ENCODE measurements around the gene SLC39A7. TPM values are rescaled to one million over a fixed set of nuclear protein-coding genes. Genes with fewer than 3 reads are reported as not detected.

The SLC39A7 gene
- total RNA-seq, 4 donors from 2014 or later, result 45.4 to 61.3 (median 58.1) TPM

- Histone ChIP-seq H3K4me3 (peak within 1 kb of the TSS; percentile 32 to 53 (median 41)), H3K9me3 (no peaks in the 10 kb centered on the region), H3K36me3 (peaks cover 0 to 32% (median 25%) of the 10 kb centered on the region in 3 donors), H3K27me3 (peaks cover 0 to 28% of the 10 kb centered on the region in 2 donors), H3K4me1 (peaks cover 0 to 63% (median 15%) of the 10 kb centered on the region in 4 donors), H3K27ac (peak within 1 kb of the TSS; percentile 61 to 84 (median 72))
- no peak for TF ChIP-seq EP300 (IDR thresholded peaks at IDR 0.05)
- no peak for TF ChIP-seq CTCF (IDR thresholded peaks at IDR 0.05)
- WGBS, 2 donors, result 16 to 25% methylated on average over 22 to 25 of the region's 35 CpGs
- DNase-seq (ENCODE audit: low spot score in 2 of 2), result no peak
Measured at GRCh38 chr6:33192105-33192646, 8.5 kb upstream of the SLC39A7 start, which contains the start of gene COL11A2. COL11A2 (minus strand) TSS chr6:33192467; CDS start chr6:33192240, 227 bp downstream.

GRCh38 chr6:33192671-33193602 lies 7.7 kb upstream of the SLC39A7 start:
- peaks cover 0 to 39% (median 25%) of the 10 kb centered on the region in 3 donors for H3K36me3 ChIP-seq
- H3K9me3 ChIP-seq, result no peaks in the 10 kb centered on the region
- H3K27me3 ChIP-seq, result peaks cover 0 to 28% of the 10 kb centered on the region in 2 donors
- H3K4me3 ChIP-seq, result peak overlapping the region; percentile 32 to 53 (median 41)
- H3K27ac ChIP-seq, result peak overlapping the region; percentile 61 to 84 (median 72)
- DNase-seq (ENCODE audit: low spot score in 2 of 2), result no peak
- H3K4me1 ChIP-seq, result peaks cover 0 to 70% (median 18%) of the 10 kb centered on the region in 4 donors
- 2% methylated on average over 42 to 64 of the region's 72 CpGs for WGBS, 2 donors
- TF ChIP-seq POLR2A (IDR thresholded peaks at IDR 0.05) (no peak), CTCF (IDR thresholded peaks at IDR 0.05) (peak in 2 of 5 experiments; percentile 11 to 22), EP300 (IDR thresholded peaks at IDR 0.05) (no peak)

- peak overlapping the region in 2 of 4 donors; percentile 34 to 53 for H3K4me3 ChIP-seq
Measured at GRCh38 chr6:33193619-33194018, 7.0 kb upstream of the SLC39A7 start.

DNA sequence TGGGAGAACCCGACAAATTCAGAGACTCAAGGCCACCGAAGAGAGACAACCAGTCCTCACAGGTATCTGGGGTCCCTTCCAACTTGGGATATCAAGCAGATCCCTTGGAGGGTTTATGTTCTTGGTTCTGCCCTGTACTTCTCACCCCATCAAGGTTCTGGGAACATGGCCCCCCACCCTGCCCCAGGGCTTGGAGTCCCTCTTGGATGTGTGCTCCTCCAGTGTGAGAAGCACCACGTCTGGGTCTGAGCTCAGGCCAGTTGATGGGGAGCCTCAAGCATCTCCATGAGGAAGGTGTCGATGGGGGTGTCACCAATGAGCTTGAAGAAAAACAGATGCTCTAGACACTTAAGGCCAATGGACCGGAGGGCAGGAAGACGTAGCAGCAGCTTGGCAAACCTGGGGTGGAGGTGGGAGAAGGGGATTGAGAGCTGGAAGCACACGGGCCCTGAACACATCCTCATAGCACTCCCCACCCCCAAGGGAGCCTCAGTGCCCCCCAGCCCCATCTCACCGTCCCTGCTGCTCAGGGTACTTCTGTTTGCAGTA lies 6.2 kb upstream of the SLC39A7 start:
- H3K27ac ChIP-seq, result peak overlapping the region in 1 of 4 donors; percentile 84
- peaks cover 0 to 86% (median 30%) of the 10 kb centered on the region in 4 donors for H3K4me1 ChIP-seq
- peaks cover 0 to 39% (median 25%) of the 10 kb centered on the region in 3 donors for H3K36me3 ChIP-seq
- no peak overlapping the region for H3K4me3 ChIP-seq
- TF ChIP-seq CTCF (IDR thresholded peaks at IDR 0.05), result no peak
- no peak for TF ChIP-seq EP300 (IDR thresholded peaks at IDR 0.05)
- TF ChIP-seq POLR2A (IDR thresholded peaks at IDR 0.05), result no peak
- H3K27me3 ChIP-seq, result peaks cover 0 to 24% of the 10 kb centered on the region in 2 donors
- 64 to 71% methylated on average over 8 of the region's 8 CpGs for WGBS, 2 donors
- no peak for DNase-seq (ENCODE audit: low spot score in 2 of 2)
- no peaks in the 10 kb centered on the region for H3K9me3 ChIP-seq

More at GRCh38 chr6:33193619-33194018, 7.0 kb upstream of the SLC39A7 start:
- Histone ChIP-seq H3K27ac (peak overlapping the region in 3 of 4 donors; percentile 65 to 84 (median 69)), H3K9me3 (no peaks in the 10 kb centered on the region), H3K4me1 (peaks cover 0 to 77% (median 23%) of the 10 kb centered on the region in 4 donors), H3K27me3 (peaks cover 0 to 28% of the 10 kb centered on the region in 2 donors), H3K36me3 (peaks cover 0 to 39% (median 25%) of the 10 kb centered on the region in 3 donors)
- 52 to 59% methylated on average over 6 of the region's 6 CpGs for WGBS, 2 donors
- no peak for DNase-seq (ENCODE audit: low spot score in 2 of 2)
- TF ChIP-seq CTCF (IDR thresholded peaks at IDR 0.05), result no peak
- TF ChIP-seq POLR2A (IDR thresholded peaks at IDR 0.05), result no peak
- no peak for TF ChIP-seq EP300 (IDR thresholded peaks at IDR 0.05)
